H1 (cell line): ENCODE data around the gene EEF1AKMT1. TPM values are rescaled to one million over a fixed set of nuclear protein-coding genes. Genes with fewer than 3 reads are reported as not detected.

ENCODE experiments used
- CTCF ChIA-PET: fragments of 300-600 bp; sonication (Branson Sonifier 250); formaldehyde crosslinking; loops from one replicate; lab custom pipeline; 2021; ENCODE audit not compliant: partially characterized antibody; lab: Charles Lee
- POLR2A ChIA-PET: fragments of 300-600 bp; sonication (Branson Sonifier 250); formaldehyde crosslinking; loops from one replicate; lab custom pipeline; 2021; ENCODE audit warnings: inconsistent platforms; ENCODE audit not compliant: partially characterized antibody; lab: Charles Lee
- DNase-seq, 2 experiments: peaks; one replicate each; pipeline versions ENCODE4 v3.0.0 to v3.0.0-alpha.2; 2010 to 2022; ENCODE audit warnings: low spot score in 2 of 2, low read depth in 1 of 2, mixed read lengths in 1 of 2
- FAIRE-seq: peaks from 2 replicates; lab custom pipeline; 2011; peaks lifted over from hg19 to GRCh38; lab: Jason Lieb, UNC
- H2AFZ ChIP-seq: 2 replicates; pipeline ENCODE4 v1.8.1; 2012; ENCODE audit warnings: low read length, inconsistent platforms
- H2AK5ac ChIP-seq: 2 replicates; pipeline ENCODE4 v1.6.1; 2013; ENCODE audit warnings: low read depth, low read length
- H2BK120ac ChIP-seq: replicated peaks from 2 replicates; pipeline ENCODE3; 2013; ENCODE audit warnings: low read depth, low read length, inconsistent platforms
- H2BK12ac ChIP-seq: 2 replicates; pipeline ENCODE4 v1.6.1; 2013; ENCODE audit warnings: low read depth, low read length
- H2BK15ac ChIP-seq: 2 replicates; pipeline ENCODE4 v1.6.1; 2013; ENCODE audit warnings: low read length
- H2BK20ac ChIP-seq: 2 replicates; pipeline ENCODE4 v1.6.1; 2013; ENCODE audit warnings: low read length
- H2BK5ac ChIP-seq: 2 replicates; pipeline ENCODE4 v1.6.1; 2013; ENCODE audit warnings: low read depth, low read length
- H3K14ac ChIP-seq: 2 replicates; pipeline ENCODE4 v1.6.1; 2013; ENCODE audit warnings: inconsistent platforms; ENCODE audit not compliant: insufficient read length
- H3K18ac ChIP-seq: 2 replicates; pipeline ENCODE4 v1.6.1; 2013; ENCODE audit warnings: low read length; ENCODE audit errors: extremely low read depth
- H3K23ac ChIP-seq: 2 replicates; pipeline ENCODE4 v1.6.1; 2013; ENCODE audit warnings: inconsistent platforms; ENCODE audit not compliant: insufficient read length
- H3K23me2 ChIP-seq: 2 replicates; pipeline ENCODE4 v1.6.1; 2013; ENCODE audit warnings: low read depth, low read length
- H3K27ac ChIP-seq: 2 replicates; pipeline ENCODE4 v1.6.1; 2011; ENCODE audit warnings: low read depth, low read length, inconsistent platforms
- H3K27me3 ChIP-seq, 4 experiments: replicated peaks in 1 of 4; 1 replicate in 1 of 4; 2 replicates in 3 of 4; pipeline versions ENCODE4 v1.6.1 to v1.8.1; 2011 to 2013; ENCODE audit warnings: low read length in 3 of 4, mild to moderate bottlenecking in 3 of 4, inconsistent platforms in 2 of 4, mixed read lengths in 2 of 4, moderate library complexity in 1 of 4; ENCODE audit not compliant: control insufficient read depth in 3 of 4, insufficient read depth in 3 of 4; ENCODE audit errors: extremely low read depth in 1 of 4
- H3K36me3 ChIP-seq, 4 experiments: 2 replicates each; pipeline versions ENCODE4 v1.6.1 to v1.8.1; 2011 to 2013; ENCODE audit warnings: mild to moderate bottlenecking in 4 of 4, low read length in 3 of 4, moderate library complexity in 2 of 4, control low read depth in 1 of 4, inconsistent platforms in 1 of 4; ENCODE audit not compliant: insufficient read depth in 4 of 4, control insufficient read depth in 2 of 4
- H3K4ac ChIP-seq: replicated peaks from 2 replicates; pipeline ENCODE3; 2013; ENCODE audit warnings: low read length, low read depth, mixed read lengths, inconsistent platforms; ENCODE audit not compliant: insufficient read length
- H3K4me1 ChIP-seq, 4 experiments: replicated peaks in 1 of 4; 1 replicate in 1 of 4; 2 replicates in 3 of 4; pipeline versions ENCODE4 v1.6.1 to v1.8.1; 2011 to 2013; ENCODE audit warnings: low read length in 3 of 4, inconsistent platforms in 2 of 4, mixed read lengths in 1 of 4; ENCODE audit not compliant: insufficient read depth in 4 of 4, control insufficient read depth in 3 of 4
- H3K4me2 ChIP-seq, 2 experiments: 2 replicates each; pipeline versions ENCODE4 v1.6.1 to v1.8.1; 2011 to 2013; ENCODE audit warnings: low read depth in 2 of 2, low read length in 2 of 2, control low read depth in 1 of 2, inconsistent platforms in 1 of 2, mild to moderate bottlenecking in 1 of 2; ENCODE audit not compliant: insufficient read depth in 1 of 2
- H3K4me3 ChIP-seq, 4 experiments: fragments of 200-600, 300-600 bp in 1 of 4; sonication (generic), shearing (Covaris generic), sonication (Bioruptor Twin) in 1 of 4; 2 replicates each; pipeline versions ENCODE4 v1.5.1 to v1.8.1; 2011 to 2016; ENCODE audit warnings: low read length in 4 of 4, low read depth in 3 of 4, control low read depth in 2 of 4, inconsistent platforms in 2 of 4, mild to moderate bottlenecking in 2 of 4, mixed read lengths in 1 of 4, moderate library complexity in 1 of 4; ENCODE audit not compliant: insufficient read depth in 2 of 4; ENCODE audit errors: extremely low read depth in 1 of 4
- H3K56ac ChIP-seq: replicated peaks from 2 replicates; pipeline ENCODE3; 2013; ENCODE audit warnings: low read depth, mild to moderate bottlenecking, mixed read lengths, low read length, inconsistent platforms; ENCODE audit not compliant: insufficient read length
- H3K79me1 ChIP-seq: 2 replicates; pipeline ENCODE4 v1.6.1; 2013; ENCODE audit warnings: low read depth, low read length, control low read depth
- H3K79me2 ChIP-seq, 2 experiments: 2 replicates each; pipeline versions ENCODE4 v1.6.1 to v1.8.1; 2012 to 2013; ENCODE audit warnings: low read length in 2 of 2, mild to moderate bottlenecking in 2 of 2, inconsistent platforms in 1 of 2; ENCODE audit not compliant: insufficient read depth in 2 of 2, control insufficient read depth in 1 of 2
- H3K9ac ChIP-seq, 4 experiments: replicated peaks in 1 of 4; 1 replicate in 1 of 4; 2 replicates in 3 of 4; pipeline versions ENCODE4 v1.6.1 to v1.8.1; 2011 to 2013; ENCODE audit warnings: low read depth in 3 of 4, low read length in 3 of 4, control low read depth in 2 of 4, mild to moderate bottlenecking in 2 of 4, moderate library complexity in 2 of 4, inconsistent platforms in 1 of 4; ENCODE audit errors: extremely low read depth in 1 of 4
- H3K9me3 ChIP-seq, 2 experiments: 2 replicates each; pipeline versions ENCODE4 v1.6.1 to v1.8.1; 2012 to 2013; ENCODE audit warnings: mild to moderate bottlenecking in 2 of 2, moderate library complexity in 2 of 2, control low read depth in 1 of 2, inconsistent platforms in 1 of 2, low read depth in 1 of 2, low read length in 1 of 2, mixed read lengths in 1 of 2; ENCODE audit not compliant: insufficient read depth in 2 of 2
- H4K20me1 ChIP-seq, 2 experiments: replicated peaks in 1 of 2; 2 replicates each; pipeline versions ENCODE3 to v1.8.1; 2011 to 2013; ENCODE audit warnings: inconsistent platforms in 2 of 2, low read length in 2 of 2, mild to moderate bottlenecking in 1 of 2; ENCODE audit not compliant: insufficient read depth in 2 of 2, control insufficient read depth in 1 of 2
- H4K5ac ChIP-seq: 2 replicates; pipeline ENCODE4 v1.6.1; 2013; ENCODE audit warnings: low read length, low read depth, mixed read lengths, inconsistent platforms; ENCODE audit not compliant: insufficient read length
- H4K8ac ChIP-seq: 2 replicates; pipeline ENCODE4 v1.8.0; 2013; ENCODE audit warnings: mild to moderate bottlenecking, moderate library complexity, low read length, inconsistent platforms; ENCODE audit not compliant: insufficient read depth; ENCODE audit errors: extremely low read depth
- H4K91ac ChIP-seq: replicated peaks from 2 replicates; pipeline ENCODE3; 2013; ENCODE audit warnings: low read length, mixed read lengths, inconsistent platforms; ENCODE audit not compliant: insufficient read length
- CEBPB ChIP-seq: IDR thresholded peaks from 2 replicates; pipeline ENCODE4 v1.6.1; 2012; ENCODE audit warnings: low read depth, low read length
- YY1 ChIP-seq: IDR thresholded peaks from 2 replicates; pipeline ENCODE4 v1.6.1; 2011; ENCODE audit warnings: low read depth, mild to moderate bottlenecking, low read length
- WGBS, 2 experiments: shearing (Covaris generic) in 1 of 2; methylation state at CpG; one replicate each; pipeline versions ENCODE4 v1.1.6 to v1.1.7; 2013 to 2015; ENCODE audit warnings: low lambda C conversion rate in 2 of 2, mixed read lengths in 2 of 2, inconsistent platforms in 1 of 2, low coverage in 1 of 2, missing lambda C conversion rate in 1 of 2; ENCODE audit not compliant: insufficient replicate concordance in 2 of 2, insufficient coverage in 1 of 2, insufficient read length in 1 of 2; ENCODE audit errors: extremely low coverage in 1 of 2, missing lambda C conversion rate in 1 of 2; 5-methylcytosine and 5-hydroxymethylcytosine counted together
- polyA plus RNA-seq, 7 experiments: library from polyadenylated mRNA; depleted of rRNA in 3 of 7; stranded (reverse) in 5 of 7; unstranded in 2 of 7; fragments of >200 nt in 5 of 7; fragments of 200-250 nt in 2 of 7; gene quantifications; 1 replicate in 5 of 7; 2 replicates in 1 of 7; 4 replicates in 1 of 7; pipeline versions ENCODE4 v1.2.1 to v1.2.3, GENCODE V29; 2011 to 2013; ENCODE audit warnings: missing spikeins in 2 of 7, mixed read lengths in 2 of 7
- total RNA-seq: library from RNA; stranded (reverse); fragmentation: NEBNext Ultra II Directional; extraction: Animal tissue kit (Norgen Biotek cat#: 25700); gene quantifications from 2 replicates; pipeline ENCODE4 v1.2.1, GENCODE V29; 2021

EEF1AKMT1 gene
- total and polyA plus RNA-seq, 2 of the 8 experiments (the other 6 are each of a cell fraction or from before 2014, with no cell fraction given) = 3.1 to 4.1 TPM

GRCh38 chr13:20769091-20769490, 4.7 kb downstream of the EEF1AKMT1 start:
- no peaks in the 10 kb centered on the region for H3K79me1 ChIP-seq
- no peaks in the 10 kb centered on the region for H4K20me1 ChIP-seq
- H3K4ac ChIP-seq = no peak overlapping the region
- no peak overlapping the region for H3K9ac ChIP-seq
- no peaks in the 10 kb centered on the region for H3K27me3 ChIP-seq
- POLR2A ChIA-PET = no interaction called here
- no peak overlapping the region for H4K8ac ChIP-seq
- 62% methylated on average over 2 of the region's 2 CpGs; no CpG with 5 or more reads in 1 of the 2 experiments for WGBS, 2 experiments
- no peak overlapping the region for H2BK120ac ChIP-seq
- H3K56ac ChIP-seq = no peak overlapping the region
- H2BK5ac ChIP-seq = no peak overlapping the region
- no peak overlapping the region for H2AK5ac ChIP-seq
- H3K4me3 ChIP-seq = no peak overlapping the region
- no peak overlapping the region for H2BK15ac ChIP-seq
- H3K4me2 ChIP-seq = no peak overlapping the region
- H2BK20ac ChIP-seq = no peak overlapping the region
- H4K5ac ChIP-seq = no peak overlapping the region
- no peak overlapping the region for H3K18ac ChIP-seq
- DNase-seq (no peak), FAIRE-seq (no peak)
- no peak overlapping the region for H2AFZ ChIP-seq
- H3K79me2 ChIP-seq = 0 out of 4 replicates have a peak, but pooled peaks cover 0 to 2% of the 10 kb centered on the region in 2 experiments
- H4K91ac ChIP-seq = no peak overlapping the region
- no peak overlapping the region for H3K27ac ChIP-seq
- H2BK12ac ChIP-seq = no peak overlapping the region
- H3K23me2 ChIP-seq = peaks cover 6% of the 10 kb centered on the region
- TF ChIP-seq CEBPB (no peak), YY1 (peak; percentile 58; the same call in 1 of the 2 replicates)
- TF ChIP-seq, all 59 proteins: peak for 1
- no peak overlapping the region for H3K14ac ChIP-seq
- H3K36me3 ChIP-seq = no peaks in the 10 kb centered on the region
- peaks cover 0 to 6% (median 0%) of the 10 kb centered on the region in 4 experiments; a peak in 3 of 7 replicates for H3K4me1 ChIP-seq
- CTCF ChIA-PET = no interaction called here
- H3K23ac ChIP-seq = no peak overlapping the region
- no peaks in the 10 kb centered on the region for H3K9me3 ChIP-seq
